ENCODE measurements around the gene EIF4G3. TPM values are rescaled to one million over a fixed set of nuclear protein-coding genes. Genes with fewer than 3 reads are reported as not detected.
"Not testable (repeated sequence)": the region's sequence is repeated elsewhere in the genome, so short reads cannot be mapped to it uniquely, and the experiment has no call there.

The EIF4G3 gene
- total and polyA plus RNA-seq, 3 experiments from 2014 or later = 13.0 to 51.3 (median 46.8) TPM

DNA sequence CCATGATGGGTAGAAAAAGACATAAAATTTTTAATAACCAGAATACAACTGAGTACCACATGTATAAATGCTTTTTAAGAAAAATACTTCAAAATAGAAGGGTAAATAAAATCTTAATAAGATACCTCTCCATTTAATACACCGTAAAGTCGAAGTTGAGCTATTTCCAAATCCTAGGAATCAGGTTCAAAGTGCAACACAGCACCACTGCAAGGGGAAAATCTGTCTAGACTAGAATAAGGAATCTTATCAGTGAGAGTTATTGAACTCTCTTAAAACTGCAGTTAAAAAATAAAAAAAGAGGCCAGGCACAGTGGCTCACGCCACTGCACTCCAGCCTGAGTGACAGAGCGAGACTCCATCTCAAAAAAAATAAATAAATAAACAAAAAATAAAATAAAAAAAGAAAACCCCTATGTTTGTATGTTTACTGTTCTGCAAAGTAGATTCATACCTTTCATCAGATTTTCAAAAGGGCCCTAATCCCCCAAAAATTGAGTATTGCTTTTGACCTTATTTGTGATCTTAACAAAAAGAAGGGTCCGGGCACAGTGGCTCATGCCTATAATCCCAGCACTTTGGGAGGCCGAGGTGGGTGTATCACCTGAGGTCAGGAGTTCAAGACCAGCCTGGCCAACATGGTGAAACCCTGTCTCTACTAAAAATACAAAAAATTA lies 109.0 kb downstream of the EIF4G3 start:
- POLR2A ChIA-PET = no interaction called here

GRCh38 chr1:21066356-21067012 lies 110.2 kb downstream of the EIF4G3 start:
- Mint-ChIP-seq H3K36me3 (peaks cover 0 to 3% (median 2%) of the 10 kb centered on the region in 3 donors), H3K27me3 (no peaks in the 10 kb centered on the region), H3K4me3 (no peak overlapping the region), H3K9me3 (no peaks in the 10 kb centered on the region), H3K4me1 (no peaks in the 10 kb centered on the region), H3K27ac (no peak overlapping the region)
- POLR2A ChIA-PET = interaction anchor here (0.7 kb wide), 1 partner anchor 110 kb away, joined by 3 read pairs; no protein-coding TSS in a partner anchor
- Histone ChIP-seq H3K36me3 (ENCODE audit: insufficient read depth, low read length) (no peaks in the 10 kb centered on the region), H3K4me3 (ENCODE audit: low read length) (no peak overlapping the region), H3K4me1 (ENCODE audit: insufficient read depth, low read length) (no peaks in the 10 kb centered on the region), H3K27me3 (ENCODE audit: insufficient read depth, low read length, poor library complexity, severe bottlenecking) (no peaks in the 10 kb centered on the region), H3K27ac (ENCODE audit: low read depth, low read length) (no peak overlapping the region), H3K9me3 (ENCODE audit: low read length) (no peaks in the 10 kb centered on the region)
- DNase-seq = no peak
- CTCF ChIA-PET = no interaction called here

More for the DNA sequence above, 109.0 kb downstream of the EIF4G3 start:
- H3K4me3 Mint-ChIP-seq = no peak overlapping the region
- no peak overlapping the region for H3K4me3 ChIP-seq (ENCODE audit: low read length)
- no peak overlapping the region for H3K27ac ChIP-seq (ENCODE audit: low read depth, low read length)
- H3K36me3 Mint-ChIP-seq = peaks cover 0 to 4% (median 2%) of the 10 kb centered on the region in 3 donors
- no peak for DNase-seq
- CTCF ChIA-PET = no interaction called here
- no peaks in the 10 kb centered on the region for H3K27me3 Mint-ChIP-seq
- no peaks in the 10 kb centered on the region for H3K9me3 ChIP-seq (ENCODE audit: low read length)
- H3K4me1 ChIP-seq (ENCODE audit: insufficient read depth, low read length) = no peaks in the 10 kb centered on the region
- H3K4me1 Mint-ChIP-seq = no peaks in the 10 kb centered on the region
- H3K27ac Mint-ChIP-seq = no peak overlapping the region
- H3K9me3 Mint-ChIP-seq = no peaks in the 10 kb centered on the region
- no peaks in the 10 kb centered on the region for H3K27me3 ChIP-seq (ENCODE audit: insufficient read depth, low read length, poor library complexity, severe bottlenecking)
- no peaks in the 10 kb centered on the region for H3K36me3 ChIP-seq (ENCODE audit: insufficient read depth, low read length)

- Mint-ChIP-seq H3K27ac (no peak overlapping the region), H3K9me3 (no peaks in the 10 kb centered on the region), H3K4me3 (no peak overlapping the region), H3K4me1 (no peaks in the 10 kb centered on the region), H3K27me3 (no peaks in the 10 kb centered on the region), H3K36me3 (peaks cover 0 to 2% (median 0%) of the 10 kb centered on the region in 3 donors)
- POLR2A ChIA-PET = interaction anchor here (0.6 kb wide), 1 partner anchor 17 kb away, joined by 4 read pairs; no protein-coding TSS in a partner anchor
- CTCF ChIA-PET = no interaction called here
- Histone ChIP-seq H3K36me3 (ENCODE audit: insufficient read depth, low read length) (no peaks in the 10 kb centered on the region), H3K4me3 (ENCODE audit: low read length) (no peak overlapping the region), H3K27ac (ENCODE audit: low read depth, low read length) (no peak overlapping the region), H3K4me1 (ENCODE audit: insufficient read depth, low read length) (no peaks in the 10 kb centered on the region), H3K27me3 (ENCODE audit: insufficient read depth, low read length, poor library complexity, severe bottlenecking) (no peaks in the 10 kb centered on the region), H3K9me3 (ENCODE audit: low read length) (no peaks in the 10 kb centered on the region)
- DNase-seq = no peak
Measured at GRCh38 chr1:21065851-21066250, 110.8 kb downstream of the EIF4G3 start.

- H3K4me1 ChIP-seq (ENCODE audit: insufficient read depth, low read length) = no peaks in the 10 kb centered on the region
- ChIA-PET CTCF (no interaction called here), POLR2A (no interaction called here)
- no peaks in the 10 kb centered on the region for H3K4me1 Mint-ChIP-seq
- H3K27ac ChIP-seq (ENCODE audit: low read depth, low read length) = no peak overlapping the region
- H3K4me3 Mint-ChIP-seq = no peak overlapping the region
- no peaks in the 10 kb centered on the region for H3K9me3 ChIP-seq (ENCODE audit: low read length)
- DNase-seq = no peak
- no peak overlapping the region for H3K27ac Mint-ChIP-seq
- no peak overlapping the region for H3K4me3 ChIP-seq (ENCODE audit: low read length)
- H3K36me3 Mint-ChIP-seq = no peaks in the 10 kb centered on the region
- H3K27me3 Mint-ChIP-seq = no peaks in the 10 kb centered on the region
- no peaks in the 10 kb centered on the region for H3K36me3 ChIP-seq (ENCODE audit: insufficient read depth, low read length)
- no peaks in the 10 kb centered on the region for H3K9me3 Mint-ChIP-seq
- H3K27me3 ChIP-seq (ENCODE audit: insufficient read depth, low read length, poor library complexity, severe bottlenecking) = no peaks in the 10 kb centered on the region
Measured at GRCh38 chr1:21064057-21064456, 112.6 kb downstream of the EIF4G3 start.

GRCh38 chr1:21060523-21060922 lies 116.2 kb downstream of the EIF4G3 start:
- ChIA-PET POLR2A (interaction anchor here (0.6 kb wide), 2 partner anchors 48 to 295 kb away, joined by 4 to 8 read pairs; no protein-coding TSS in a partner anchor), CTCF (no interaction called here)
- no peak overlapping the region for H3K27ac Mint-ChIP-seq
- Histone ChIP-seq H3K9me3 (ENCODE audit: low read length) (no peaks in the 10 kb centered on the region), H3K36me3 (ENCODE audit: insufficient read depth, low read length) (no peaks in the 10 kb centered on the region), H3K27ac (ENCODE audit: low read depth, low read length) (no peak overlapping the region), H3K27me3 (ENCODE audit: insufficient read depth, low read length, poor library complexity, severe bottlenecking) (no peaks in the 10 kb centered on the region), H3K4me3 (ENCODE audit: low read length) (no peak overlapping the region), H3K4me1 (ENCODE audit: insufficient read depth, low read length) (no peaks in the 10 kb centered on the region)
- H3K36me3 Mint-ChIP-seq = no peaks in the 10 kb centered on the region
- H3K4me3 Mint-ChIP-seq = no peak overlapping the region
- no peaks in the 10 kb centered on the region for H3K4me1 Mint-ChIP-seq
- no peaks in the 10 kb centered on the region for H3K9me3 Mint-ChIP-seq
- DNase-seq = no peak
- no peaks in the 10 kb centered on the region for H3K27me3 Mint-ChIP-seq

GRCh38 chr1:21059021-21059420 lies 117.7 kb downstream of the EIF4G3 start:
- H3K27me3 Mint-ChIP-seq = no peaks in the 10 kb centered on the region
- no peak overlapping the region for H3K27ac Mint-ChIP-seq
- no peaks in the 10 kb centered on the region for H3K4me1 ChIP-seq (ENCODE audit: insufficient read depth, low read length)
- no peaks in the 10 kb centered on the region for H3K27me3 ChIP-seq (ENCODE audit: insufficient read depth, low read length, poor library complexity, severe bottlenecking)
- H3K9me3 ChIP-seq (ENCODE audit: low read length) = no peaks in the 10 kb centered on the region
- H3K27ac ChIP-seq (ENCODE audit: low read depth, low read length) = no peak overlapping the region
- ChIA-PET POLR2A (no interaction called here), CTCF (no interaction called here)
- no peaks in the 10 kb centered on the region for H3K36me3 Mint-ChIP-seq
- H3K36me3 ChIP-seq (ENCODE audit: insufficient read depth, low read length) = no peaks in the 10 kb centered on the region
- no peaks in the 10 kb centered on the region for H3K4me1 Mint-ChIP-seq
- H3K9me3 Mint-ChIP-seq = no peaks in the 10 kb centered on the region
- DNase-seq = no peak
- H3K4me3 Mint-ChIP-seq = no peak overlapping the region
- H3K4me3 ChIP-seq (ENCODE audit: low read length) = no peak overlapping the region

DNA sequence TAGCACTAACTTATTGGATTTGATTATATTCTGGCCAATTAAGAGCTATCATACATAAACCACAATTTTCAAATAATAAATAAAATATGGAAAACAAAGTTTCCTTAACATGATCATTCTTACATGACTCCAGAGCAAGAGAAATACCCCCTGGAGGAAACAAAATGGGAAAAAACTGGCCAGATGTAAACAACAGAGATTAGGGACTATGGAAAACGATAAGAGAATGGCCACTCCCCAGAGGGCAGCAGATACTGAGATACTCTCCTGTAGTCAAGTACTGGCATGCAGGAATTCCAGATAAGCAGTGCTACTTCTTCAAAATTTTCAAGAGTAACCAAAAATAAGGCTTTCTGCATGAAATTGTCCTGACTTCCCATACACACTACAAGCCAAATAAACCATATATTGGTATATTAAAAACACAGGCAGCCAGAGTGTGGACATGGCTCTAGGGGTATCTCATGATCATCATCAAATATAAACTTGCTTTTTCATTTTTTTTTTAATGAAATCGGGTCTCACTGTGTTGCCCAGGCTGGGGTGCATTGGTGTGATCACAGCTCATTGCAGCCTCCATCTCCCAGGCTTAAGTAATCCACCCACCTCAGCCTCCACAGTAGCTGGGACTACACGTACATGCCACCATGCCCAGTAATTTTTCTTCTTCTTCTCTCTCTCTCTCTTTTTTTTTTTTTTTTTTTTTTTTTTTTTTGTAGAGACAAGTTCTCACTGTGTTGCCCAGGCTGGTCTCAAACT lies 118.5 kb downstream of the EIF4G3 start:
- Mint-ChIP-seq H3K36me3 (no peaks in the 10 kb centered on the region), H3K4me3 (no peak overlapping the region), H3K27ac (peak overlapping the region in 1 of 8 donors; percentile 76), H3K4me1 (no peaks in the 10 kb centered on the region), H3K9me3 (no peaks in the 10 kb centered on the region), H3K27me3 (no peaks in the 10 kb centered on the region)
- Histone ChIP-seq H3K4me3 (ENCODE audit: low read length) (no peak overlapping the region), H3K4me1 (ENCODE audit: insufficient read depth, low read length) (no peaks in the 10 kb centered on the region), H3K27me3 (ENCODE audit: insufficient read depth, low read length, poor library complexity, severe bottlenecking) (no peaks in the 10 kb centered on the region), H3K27ac (ENCODE audit: low read depth, low read length) (peak overlapping the region; percentile 27), H3K9me3 (ENCODE audit: low read length) (no peaks in the 10 kb centered on the region), H3K36me3 (ENCODE audit: insufficient read depth, low read length) (no peaks in the 10 kb centered on the region)
- ChIA-PET POLR2A (no interaction called here), CTCF (no interaction called here)
- no peak for DNase-seq

DNA sequence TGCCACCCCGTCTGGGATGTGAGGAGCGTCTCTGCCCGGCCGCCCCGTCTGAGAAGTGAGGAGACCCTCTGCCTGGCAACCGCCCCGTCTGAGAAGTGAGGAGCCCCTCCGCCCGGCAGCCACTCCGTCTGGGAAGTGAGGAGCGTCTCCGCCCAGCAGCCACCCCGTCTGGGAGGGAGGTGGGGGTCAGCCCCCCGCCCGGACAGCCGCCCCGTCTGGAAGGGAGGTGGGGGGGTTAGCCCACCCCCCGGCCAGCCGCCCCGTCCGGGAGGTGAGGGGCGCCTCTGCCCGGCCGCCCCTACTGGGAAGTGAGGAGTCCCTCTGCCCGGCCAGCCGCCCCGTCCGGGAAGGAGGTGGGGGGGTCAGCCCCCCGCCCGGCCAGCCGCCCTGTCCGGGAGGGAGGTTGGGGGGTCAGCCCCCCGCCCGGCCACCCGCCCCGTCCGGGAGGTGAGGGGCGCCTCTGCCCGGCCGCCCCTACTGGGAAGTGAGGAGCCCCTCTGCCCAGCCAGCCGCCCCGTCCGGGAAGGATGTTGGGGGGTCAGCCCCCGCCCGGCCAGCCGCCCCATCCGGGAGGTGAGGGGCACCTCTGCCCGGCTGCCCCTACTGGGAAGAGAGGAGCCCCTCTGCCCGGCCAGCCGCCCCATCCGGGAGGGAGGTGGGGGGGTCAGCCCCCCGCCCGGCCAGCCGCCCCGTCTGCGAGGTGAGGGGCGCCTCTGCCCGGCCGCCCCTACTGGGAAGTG lies 123.3 kb downstream of the EIF4G3 start:
- H3K27ac ChIP-seq (ENCODE audit: low read depth, low read length); DNase-seq; H3K27ac Mint-ChIP-seq; H3K4me1 Mint-ChIP-seq; H3K9me3 ChIP-seq (ENCODE audit: low read length); H3K27me3 Mint-ChIP-seq; H3K4me3 Mint-ChIP-seq; H3K36me3 ChIP-seq (ENCODE audit: insufficient read depth, low read length); H3K4me1 ChIP-seq (ENCODE audit: insufficient read depth, low read length); H3K4me3 ChIP-seq (ENCODE audit: low read length); CTCF ChIA-PET; H3K27me3 ChIP-seq (ENCODE audit: insufficient read depth, low read length, poor library complexity, severe bottlenecking); H3K9me3 Mint-ChIP-seq; POLR2A ChIA-PET: not testable (repeated sequence)
- peaks cover 7 to 14% (median 8%) of the 10 kb centered on the region in 3 donors for H3K36me3 Mint-ChIP-seq
